ENCODE data around the gene GPC5. TPM values are rescaled to one million over a fixed set of nuclear protein-coding genes. Genes with fewer than 3 reads are reported as not detected.

GPC5 gene
- total RNA-seq, 1 donor from 2014 or later = 7.3 TPM

DNA sequence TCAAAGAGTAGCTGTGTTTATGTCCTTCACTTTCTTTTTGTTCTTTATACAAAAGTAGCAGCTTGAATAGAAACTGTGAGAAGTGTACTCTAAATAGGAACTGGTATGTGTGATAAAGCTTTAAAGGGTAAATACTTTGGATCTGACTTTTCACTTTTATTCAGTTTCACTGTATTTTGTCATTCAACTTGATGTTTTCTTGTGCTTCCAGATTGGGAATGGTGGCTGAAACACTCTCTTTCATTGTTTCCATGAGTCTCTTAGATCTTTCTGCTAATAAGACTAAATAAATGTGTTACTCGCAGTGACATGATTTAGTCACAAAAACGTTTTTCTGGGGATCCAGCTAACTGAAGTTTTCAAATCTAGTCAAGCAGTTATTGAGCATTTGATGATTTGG is 133.2 kb downstream of the GPC5 start:
- no peak for FAIRE-seq
- DNase-seq (ENCODE audit: low spot score in 2 of 2) = no peak

- DNase-seq (ENCODE audit: low spot score in 2 of 2) = no peak
- no peak for FAIRE-seq
Observed at GRCh38 chr13:91533354-91533753, 134.9 kb downstream of the GPC5 start.

- FAIRE-seq = no peak
Observed at GRCh38 chr13:91534996-91535395, 136.6 kb downstream of the GPC5 start.

DNA sequence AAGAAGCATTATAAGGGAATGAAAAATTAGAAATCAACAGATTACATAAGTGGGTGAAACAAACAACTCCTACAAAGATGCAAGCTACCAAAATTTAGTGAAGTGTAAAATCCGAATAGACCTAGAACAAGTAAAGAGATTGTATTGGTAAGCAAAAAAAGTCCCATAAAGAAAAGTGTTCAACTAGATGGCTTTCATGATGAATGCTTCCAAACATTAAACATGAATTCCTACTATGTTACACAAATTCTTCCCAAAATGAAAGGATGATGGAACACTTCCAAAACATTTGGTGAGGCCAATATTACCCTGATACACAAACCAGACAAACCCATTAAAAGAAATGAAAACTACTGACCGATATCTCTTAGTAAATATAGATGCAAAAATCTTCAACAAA is 139.0 kb downstream of the GPC5 start:
- FAIRE-seq (no peak), DNase-seq (ENCODE audit: low spot score in 2 of 2) (no peak)

More at GRCh38 chr13:91534996-91535395, 136.6 kb downstream of the GPC5 start:
- DNase-seq (ENCODE audit: low spot score in 2 of 2) = no peak

GRCh38 chr13:91539286-91540157 is 141.1 kb downstream of the GPC5 start:
- FAIRE-seq = no peak
- no peak for DNase-seq (ENCODE audit: low spot score in 2 of 2)

- FAIRE-seq (no peak), DNase-seq (ENCODE audit: low spot score in 2 of 2) (no peak)
Observed at GRCh38 chr13:91540158-91540736, 141.8 kb downstream of the GPC5 start.

DNA sequence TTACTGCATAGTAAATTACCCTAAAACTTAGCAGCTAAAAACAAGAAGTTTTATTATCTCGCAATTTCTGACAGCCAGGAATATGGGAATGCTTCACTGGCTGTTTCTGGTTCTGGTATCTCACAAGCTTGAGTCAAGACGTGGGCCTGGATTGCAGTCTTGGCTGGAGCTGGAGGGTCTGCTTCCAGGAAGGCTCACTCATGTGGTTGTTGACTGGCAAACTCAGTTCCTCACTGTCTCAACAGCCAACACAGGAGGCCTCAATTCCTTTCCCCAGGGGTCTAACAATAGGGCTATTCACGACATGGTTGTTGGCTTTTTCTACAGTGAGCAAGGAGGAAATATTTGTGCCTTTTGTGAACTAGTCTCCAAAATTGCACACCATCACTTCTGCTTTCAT is 146.3 kb downstream of the GPC5 start:
- FAIRE-seq (no peak), DNase-seq (ENCODE audit: low spot score in 2 of 2) (no peak)

DNA sequence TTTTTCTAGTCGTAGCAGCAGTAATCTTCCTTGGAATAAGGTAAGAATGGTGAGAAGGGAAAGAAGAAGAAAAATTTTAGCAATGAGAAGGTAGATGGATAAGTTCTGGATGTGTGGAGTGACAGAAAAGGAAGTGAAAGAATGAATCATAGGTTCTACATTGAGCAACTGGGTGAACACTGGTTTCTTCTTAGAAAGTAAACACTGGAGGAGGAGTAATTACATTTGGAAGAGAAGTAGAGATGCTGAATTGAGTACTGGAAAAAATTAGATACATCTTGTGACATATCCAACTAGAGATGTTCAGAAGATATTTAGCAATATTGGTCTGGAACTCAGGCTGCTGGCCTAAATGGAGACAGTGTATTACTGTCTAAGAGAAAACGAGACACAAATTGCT is 148.5 kb downstream of the GPC5 start:
- no peak for DNase-seq (ENCODE audit: low spot score in 2 of 2)
- FAIRE-seq = no peak

GRCh38 chr13:91553584-91553983 is 155.2 kb downstream of the GPC5 start:
- no peak for DNase-seq (ENCODE audit: low spot score in 2 of 2)
- no peak for FAIRE-seq

GRCh38 chr13:91554101-91554500 is 155.7 kb downstream of the GPC5 start:
- FAIRE-seq = no peak

GRCh38 chr13:91557328-91558090 is 159.1 kb downstream of the GPC5 start:
- DNase-seq (ENCODE audit: low spot score in 2 of 2) (no peak), FAIRE-seq (no peak)

More at GRCh38 chr13:91554101-91554500, 155.7 kb downstream of the GPC5 start:
- no peak for DNase-seq (ENCODE audit: low spot score in 2 of 2)

DNA sequence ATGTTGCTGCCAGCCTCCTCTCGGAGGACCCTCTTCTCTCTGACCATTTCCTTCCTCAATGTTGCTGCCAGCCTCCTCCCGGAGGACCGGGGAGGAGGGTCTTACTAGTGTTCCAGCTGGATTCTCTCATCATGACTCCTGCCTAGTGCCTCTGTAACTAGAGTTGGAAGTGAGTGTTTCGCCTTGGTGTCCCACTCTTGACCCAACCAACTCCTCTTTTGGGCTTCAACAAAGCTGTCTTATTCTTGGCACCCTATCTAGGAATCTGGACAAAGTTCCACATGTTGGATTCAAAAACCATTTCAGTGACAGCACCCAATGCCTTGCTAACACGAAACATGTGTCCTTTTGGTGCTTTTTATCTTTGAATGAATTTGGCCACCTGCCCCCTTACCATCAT is 165.4 kb downstream of the GPC5 start:
- DNase-seq (ENCODE audit: low spot score in 2 of 2) (no peak), FAIRE-seq (no peak)

GRCh38 chr13:91564396-91564795 is 166.0 kb downstream of the GPC5 start:
- FAIRE-seq (no peak), DNase-seq (ENCODE audit: low spot score in 2 of 2) (no peak)

DNA sequence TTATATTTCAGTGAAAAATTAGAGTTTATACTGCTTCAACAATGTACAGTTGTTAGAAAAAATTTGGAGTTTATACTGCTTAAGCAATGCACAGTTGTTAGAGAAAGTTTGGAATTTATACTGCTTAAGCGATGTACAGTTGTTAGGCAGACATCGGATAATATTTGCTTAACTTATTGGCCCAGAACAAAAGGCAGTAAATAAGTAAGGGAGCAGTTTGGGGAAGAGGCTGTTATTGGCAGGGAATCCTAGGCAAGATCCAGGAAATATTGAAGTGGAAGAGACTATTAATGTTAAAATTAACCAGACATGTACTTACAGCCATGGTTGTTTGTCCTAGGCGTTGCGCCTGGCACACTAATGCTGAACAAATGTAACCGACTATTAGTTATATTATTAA is 166.9 kb downstream of the GPC5 start:
- no peak for FAIRE-seq
- DNase-seq (ENCODE audit: low spot score in 2 of 2) = no peak

- FAIRE-seq = no peak
- DNase-seq (ENCODE audit: low spot score in 2 of 2) = no peak
Observed at GRCh38 chr13:91567485-91568207, 169.2 kb downstream of the GPC5 start.

DNA sequence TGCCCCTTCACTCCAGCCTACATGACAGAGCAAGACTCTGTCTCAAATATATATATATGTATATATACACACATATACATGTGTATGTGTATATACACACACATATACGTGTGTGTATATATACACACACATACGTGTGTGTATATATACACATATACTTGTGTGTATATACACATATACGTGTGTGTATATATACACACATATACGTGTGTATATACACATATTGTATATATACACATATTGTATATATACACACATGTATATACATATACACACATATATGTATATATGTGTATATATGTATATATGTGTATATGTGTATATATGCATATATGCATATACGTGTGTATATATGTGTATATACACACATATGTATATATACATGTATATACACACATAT is 173.3 kb downstream of the GPC5 start:
- DNase-seq (ENCODE audit: low spot score in 2 of 2) (no peak), FAIRE-seq (no peak)

GRCh38 chr13:91572439-91572838 is 174.0 kb downstream of the GPC5 start:
- FAIRE-seq = no peak
- DNase-seq (ENCODE audit: low spot score in 2 of 2) = no peak

DNA sequence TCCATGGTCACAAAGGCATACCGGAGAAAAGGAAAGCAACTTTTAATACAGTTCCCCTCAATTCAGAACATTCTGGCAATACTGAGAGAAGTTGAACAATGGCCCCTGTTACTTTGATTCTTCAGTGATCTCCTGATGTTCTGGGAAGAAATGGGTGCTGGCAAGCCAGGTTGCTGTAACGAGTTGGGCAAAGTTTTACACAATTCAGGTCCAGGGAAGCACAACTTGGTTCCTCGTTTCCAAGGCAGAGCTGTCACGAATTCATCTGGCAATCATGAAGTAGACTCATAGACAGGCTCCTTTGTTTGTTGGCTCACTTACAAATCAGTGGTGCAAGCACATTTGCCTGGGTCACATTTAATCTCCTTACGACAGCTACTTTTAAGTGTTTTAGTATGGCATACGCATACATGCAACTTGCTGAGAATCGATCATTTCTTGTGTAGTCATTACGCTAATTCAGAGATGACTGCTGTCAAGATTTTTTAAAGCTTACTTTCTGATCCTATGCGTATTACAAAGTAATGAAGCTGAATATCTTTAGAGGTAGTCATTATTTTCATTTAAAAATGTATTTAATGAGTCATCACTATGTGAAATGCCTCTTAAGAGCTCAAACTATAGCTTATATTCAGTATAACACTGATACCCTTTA is 174.7 kb downstream of the GPC5 start:
- DNase-seq (ENCODE audit: low spot score in 2 of 2) (no peak), FAIRE-seq (no peak)

DNA sequence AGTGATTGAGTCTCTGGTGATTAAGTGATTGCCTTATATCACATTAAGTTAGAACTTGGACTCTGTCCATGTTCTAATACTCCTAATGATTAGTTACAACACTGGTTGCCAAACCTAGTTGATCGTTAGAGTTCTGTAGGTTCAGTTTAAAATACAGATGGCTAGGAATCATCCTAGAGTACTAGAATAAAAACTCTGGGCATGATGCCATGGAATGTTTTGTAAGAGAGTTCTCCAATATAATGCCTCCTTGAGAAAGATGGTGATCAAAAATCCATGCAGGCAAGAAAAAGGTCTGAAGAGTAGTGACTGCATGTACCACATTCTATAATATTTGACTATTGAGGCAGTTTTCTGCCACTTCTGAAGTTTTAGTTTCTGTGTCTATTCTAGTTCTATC is 176.3 kb downstream of the GPC5 start:
- no peak for DNase-seq (ENCODE audit: low spot score in 2 of 2)
- FAIRE-seq = no peak

- no peak for DNase-seq (ENCODE audit: low spot score in 2 of 2)
- FAIRE-seq = no peak
Observed at GRCh38 chr13:91576590-91576989, 178.2 kb downstream of the GPC5 start.

Data from frontal cortex (tissue), 4 donors.